ENCODE data around the gene TMEM100. TPM values are rescaled to one million over a fixed set of nuclear protein-coding genes. Genes with fewer than 3 reads are reported as not detected.
A peak's percentile ranks its signal among the peaks of the same experiment; 100 is the strongest.

The TMEM100 gene
- total and polyA plus RNA-seq, 2 donors: 1.8 to 6.0 TPM

- H3K4me3 ChIP-seq (ENCODE audit: low read length in 2 of 2): no peak overlapping the region
- no peak overlapping the region for H3K27ac ChIP-seq (ENCODE audit: low read depth in 1 of 2, low read length in 1 of 2)
- 36% methylated on average over 5 of the region's 5 CpGs for WGBS
- no peaks in the 10 kb centered on the region for H3K27me3 ChIP-seq (ENCODE audit: control insufficient read depth in 2 of 2, insufficient read depth in 1 of 2, low read length in 1 of 2)
- no peaks in the 10 kb centered on the region for H3K4me1 ChIP-seq (ENCODE audit: control insufficient read depth in 2 of 2, insufficient read depth in 2 of 2, low read length in 2 of 2)
- no peaks in the 10 kb centered on the region for H3K9me3 ChIP-seq (ENCODE audit: control insufficient read depth in 2 of 2, insufficient read depth in 1 of 2, low read length in 1 of 2)
- no peaks in the 10 kb centered on the region for H3K36me3 ChIP-seq (ENCODE audit: control insufficient read depth in 2 of 2, insufficient read depth in 2 of 2, low read length in 1 of 2)
- peak in 8 of 9 donors; percentile 11 to 62 (median 30) for DNase-seq (ENCODE audit: low read depth in 6 of 9, low spot score in 9 of 9)
Observed at GRCh38 chr17:55735731-55736405, 13.2 kb upstream of the TMEM100 start.

- H3K27me3 ChIP-seq (ENCODE audit: control insufficient read depth in 2 of 2, insufficient read depth in 1 of 2, low read length in 1 of 2): no peaks in the 10 kb centered on the region
- H3K27ac ChIP-seq (ENCODE audit: low read depth in 1 of 2, low read length in 1 of 2): no peak overlapping the region
- WGBS: 59% methylated on average over 4 of the region's 4 CpGs
- no peaks in the 10 kb centered on the region for H3K9me3 ChIP-seq (ENCODE audit: control insufficient read depth in 2 of 2, insufficient read depth in 1 of 2, low read length in 1 of 2)
- H3K36me3 ChIP-seq (ENCODE audit: control insufficient read depth in 2 of 2, insufficient read depth in 2 of 2, low read length in 1 of 2): no peaks in the 10 kb centered on the region
- no peak for DNase-seq (ENCODE audit: low read depth in 6 of 9, low spot score in 9 of 9)
- no peak overlapping the region for H3K4me3 ChIP-seq (ENCODE audit: low read length in 2 of 2)
- no peaks in the 10 kb centered on the region for H3K4me1 ChIP-seq (ENCODE audit: control insufficient read depth in 2 of 2, insufficient read depth in 2 of 2, low read length in 2 of 2)
Observed at GRCh38 chr17:55734128-55734781, 11.6 kb upstream of the TMEM100 start.

- Histone ChIP-seq H3K27me3 (ENCODE audit: control insufficient read depth in 2 of 2, insufficient read depth in 1 of 2, low read length in 1 of 2) (no peaks in the 10 kb centered on the region), H3K9me3 (ENCODE audit: control insufficient read depth in 2 of 2, insufficient read depth in 1 of 2, low read length in 1 of 2) (no peaks in the 10 kb centered on the region), H3K4me3 (ENCODE audit: low read length in 2 of 2) (no peak overlapping the region), H3K36me3 (ENCODE audit: control insufficient read depth in 2 of 2, insufficient read depth in 2 of 2, low read length in 1 of 2) (no peaks in the 10 kb centered on the region), H3K4me1 (ENCODE audit: control insufficient read depth in 2 of 2, insufficient read depth in 2 of 2, low read length in 2 of 2) (no peaks in the 10 kb centered on the region), H3K27ac (ENCODE audit: low read depth in 1 of 2, low read length in 1 of 2) (no peak overlapping the region)
- WGBS: 78% methylated on average over 10 of the region's 10 CpGs
- no peak for DNase-seq (ENCODE audit: low read depth in 6 of 9, low spot score in 9 of 9)
Observed at GRCh38 chr17:55731586-55732250, 9.1 kb upstream of the TMEM100 start.

- no peak for DNase-seq (ENCODE audit: low read depth in 6 of 9, low spot score in 9 of 9)
- Histone ChIP-seq H3K36me3 (ENCODE audit: control insufficient read depth in 2 of 2, insufficient read depth in 2 of 2, low read length in 1 of 2) (no peaks in the 10 kb centered on the region), H3K9me3 (ENCODE audit: control insufficient read depth in 2 of 2, insufficient read depth in 1 of 2, low read length in 1 of 2) (no peaks in the 10 kb centered on the region), H3K27me3 (ENCODE audit: control insufficient read depth in 2 of 2, insufficient read depth in 1 of 2, low read length in 1 of 2) (no peaks in the 10 kb centered on the region), H3K27ac (ENCODE audit: low read depth in 1 of 2, low read length in 1 of 2) (no peak overlapping the region), H3K4me3 (ENCODE audit: low read length in 2 of 2) (no peak overlapping the region), H3K4me1 (ENCODE audit: control insufficient read depth in 2 of 2, insufficient read depth in 2 of 2, low read length in 2 of 2) (no peaks in the 10 kb centered on the region)
- WGBS: 89% methylated on average over 3 of the region's 3 CpGs
Observed at GRCh38 chr17:55730808-55731207, 8.1 kb upstream of the TMEM100 start.

GRCh38 chr17:55730380-55730779, 7.7 kb upstream of the TMEM100 start:
- WGBS: 63% methylated on average over 1 of the region's 1 CpG
- Histone ChIP-seq H3K4me3 (ENCODE audit: low read length in 2 of 2) (no peak overlapping the region), H3K9me3 (ENCODE audit: control insufficient read depth in 2 of 2, insufficient read depth in 1 of 2, low read length in 1 of 2) (no peaks in the 10 kb centered on the region), H3K36me3 (ENCODE audit: control insufficient read depth in 2 of 2, insufficient read depth in 2 of 2, low read length in 1 of 2) (no peaks in the 10 kb centered on the region), H3K4me1 (ENCODE audit: control insufficient read depth in 2 of 2, insufficient read depth in 2 of 2, low read length in 2 of 2) (no peaks in the 10 kb centered on the region), H3K27me3 (ENCODE audit: control insufficient read depth in 2 of 2, insufficient read depth in 1 of 2, low read length in 1 of 2) (peaks cover 0 to under 1% of the 10 kb centered on the region in 2 donors), H3K27ac (ENCODE audit: low read depth in 1 of 2, low read length in 1 of 2) (no peak overlapping the region)
- no peak for DNase-seq (ENCODE audit: low read depth in 6 of 9, low spot score in 9 of 9)

- no peak overlapping the region for H3K4me3 ChIP-seq (ENCODE audit: low read length in 2 of 2)
- no peak overlapping the region for H3K27ac ChIP-seq (ENCODE audit: low read depth in 1 of 2, low read length in 1 of 2)
- 88% methylated on average over 1 of the region's 1 CpG for WGBS
- H3K4me1 ChIP-seq (ENCODE audit: control insufficient read depth in 2 of 2, insufficient read depth in 2 of 2, low read length in 2 of 2): no peaks in the 10 kb centered on the region
- no peaks in the 10 kb centered on the region for H3K9me3 ChIP-seq (ENCODE audit: control insufficient read depth in 2 of 2, insufficient read depth in 1 of 2, low read length in 1 of 2)
- H3K27me3 ChIP-seq (ENCODE audit: control insufficient read depth in 2 of 2, insufficient read depth in 1 of 2, low read length in 1 of 2): peaks cover 0 to 4% of the 10 kb centered on the region in 2 donors
- no peaks in the 10 kb centered on the region for H3K36me3 ChIP-seq (ENCODE audit: control insufficient read depth in 2 of 2, insufficient read depth in 2 of 2, low read length in 1 of 2)
- no peak for DNase-seq (ENCODE audit: low read depth in 6 of 9, low spot score in 9 of 9)
Observed at GRCh38 chr17:55729484-55729883, 6.8 kb upstream of the TMEM100 start.

GRCh38 chr17:55728833-55729232, 6.2 kb upstream of the TMEM100 start:
- H3K4me1 ChIP-seq (ENCODE audit: control insufficient read depth in 2 of 2, insufficient read depth in 2 of 2, low read length in 2 of 2): no peaks in the 10 kb centered on the region
- WGBS: 95% methylated on average over 5 of the region's 5 CpGs

GRCh38 chr17:55728361-55728760, 5.7 kb upstream of the TMEM100 start:
- H3K27me3 ChIP-seq (ENCODE audit: control insufficient read depth in 2 of 2, insufficient read depth in 1 of 2, low read length in 1 of 2): peaks cover 0 to 4% of the 10 kb centered on the region in 2 donors
- no peak overlapping the region for H3K4me3 ChIP-seq (ENCODE audit: low read length in 2 of 2)
- 93% methylated on average over 5 of the region's 5 CpGs for WGBS
- no peak for DNase-seq (ENCODE audit: low read depth in 6 of 9, low spot score in 9 of 9)
- H3K4me1 ChIP-seq (ENCODE audit: control insufficient read depth in 2 of 2, insufficient read depth in 2 of 2, low read length in 2 of 2): no peaks in the 10 kb centered on the region
- no peak overlapping the region for H3K27ac ChIP-seq (ENCODE audit: low read depth in 1 of 2, low read length in 1 of 2)
- no peaks in the 10 kb centered on the region for H3K36me3 ChIP-seq (ENCODE audit: control insufficient read depth in 2 of 2, insufficient read depth in 2 of 2, low read length in 1 of 2)
- no peaks in the 10 kb centered on the region for H3K9me3 ChIP-seq (ENCODE audit: control insufficient read depth in 2 of 2, insufficient read depth in 1 of 2, low read length in 1 of 2)

More at GRCh38 chr17:55728833-55729232, 6.2 kb upstream of the TMEM100 start:
- H3K27ac ChIP-seq (ENCODE audit: low read depth in 1 of 2, low read length in 1 of 2): no peak overlapping the region
- DNase-seq (ENCODE audit: low read depth in 6 of 9, low spot score in 9 of 9): no peak
- peaks cover 0 to 4% of the 10 kb centered on the region in 2 donors for H3K27me3 ChIP-seq (ENCODE audit: control insufficient read depth in 2 of 2, insufficient read depth in 1 of 2, low read length in 1 of 2)
- no peaks in the 10 kb centered on the region for H3K36me3 ChIP-seq (ENCODE audit: control insufficient read depth in 2 of 2, insufficient read depth in 2 of 2, low read length in 1 of 2)
- H3K4me3 ChIP-seq (ENCODE audit: low read length in 2 of 2): no peak overlapping the region
- no peaks in the 10 kb centered on the region for H3K9me3 ChIP-seq (ENCODE audit: control insufficient read depth in 2 of 2, insufficient read depth in 1 of 2, low read length in 1 of 2)

- H3K36me3 ChIP-seq (ENCODE audit: control insufficient read depth in 2 of 2, insufficient read depth in 2 of 2, low read length in 1 of 2): no peaks in the 10 kb centered on the region
- no peaks in the 10 kb centered on the region for H3K4me1 ChIP-seq (ENCODE audit: control insufficient read depth in 2 of 2, insufficient read depth in 2 of 2, low read length in 2 of 2)
- no peak overlapping the region for H3K4me3 ChIP-seq (ENCODE audit: low read length in 2 of 2)
- no peak overlapping the region for H3K27ac ChIP-seq (ENCODE audit: low read depth in 1 of 2, low read length in 1 of 2)
- WGBS: 100% methylated on average over 1 of the region's 1 CpG
- peaks cover 2 to 4% of the 10 kb centered on the region in 2 donors for H3K27me3 ChIP-seq (ENCODE audit: control insufficient read depth in 2 of 2, insufficient read depth in 1 of 2, low read length in 1 of 2)
- no peaks in the 10 kb centered on the region for H3K9me3 ChIP-seq (ENCODE audit: control insufficient read depth in 2 of 2, insufficient read depth in 1 of 2, low read length in 1 of 2)
- DNase-seq (ENCODE audit: low read depth in 6 of 9, low spot score in 9 of 9): no peak
Observed at GRCh38 chr17:55727920-55728319, 5.3 kb upstream of the TMEM100 start.
